Endodermal cell (in vitro differentiated cells): ENCODE results near the gene TJAP1. TPM values are rescaled to one million over a fixed set of nuclear protein-coding genes. Genes with fewer than 3 reads are reported as not detected.

Source experiments
- DNase-seq: peaks from one replicate; pipeline ENCODE4 v3.0.0-alpha.2; 2017
- H3K27ac ChIP-seq: 2 replicates; pipeline ENCODE4 v1.5.1; 2013; ENCODE audit warnings: mild to moderate bottlenecking, low read depth, low read length, moderate library complexity
- H3K27me3 ChIP-seq: 2 replicates; pipeline ENCODE4 v1.6.1; 2013; ENCODE audit warnings: mild to moderate bottlenecking, low read length, moderate library complexity; ENCODE audit not compliant: insufficient read depth, control insufficient read depth, poor library complexity, severe bottlenecking
- H3K36me3 ChIP-seq: 2 replicates; pipeline ENCODE4 v1.7.0; 2013; ENCODE audit warnings: mild to moderate bottlenecking, low read length, moderate library complexity; ENCODE audit not compliant: control insufficient read depth, insufficient read depth
- H3K4me1 ChIP-seq: one replicate; pipeline ENCODE4 v1.7.0; 2013; ENCODE audit warnings: low read length; ENCODE audit not compliant: control insufficient read depth, insufficient read depth
- H3K4me3 ChIP-seq: 2 replicates; pipeline ENCODE4 v1.5.1; 2013; ENCODE audit warnings: mild to moderate bottlenecking, low read length, moderate library complexity
- H3K9ac ChIP-seq: 2 replicates; pipeline ENCODE4 v1.6.1; 2013; ENCODE audit warnings: mild to moderate bottlenecking, low read length, moderate library complexity; ENCODE audit not compliant: poor library complexity, severe bottlenecking; ENCODE audit errors: extremely low read depth
- H3K9me3 ChIP-seq: 2 replicates; pipeline ENCODE4 v1.6.1; 2013; ENCODE audit warnings: mild to moderate bottlenecking, low read length, moderate library complexity; ENCODE audit not compliant: control insufficient read depth
- H3K27ac Mint-ChIP-seq: 2 replicates; pipeline ENCODE4 v1.8.0; 2020; ENCODE audit warnings: mixed read lengths
- H3K27me3 Mint-ChIP-seq: 2 replicates; pipeline ENCODE4 v1.8.0; 2021; ENCODE audit warnings: mild to moderate bottlenecking, mixed read lengths; ENCODE audit not compliant: insufficient read depth
- H3K36me3 Mint-ChIP-seq: 2 replicates; pipeline ENCODE4 v1.8.0; 2020; ENCODE audit warnings: low read depth, mixed read lengths
- H3K4me1 Mint-ChIP-seq: 2 replicates; pipeline ENCODE4 v1.8.0; 2020; ENCODE audit warnings: mixed read lengths
- H3K4me3 Mint-ChIP-seq: 2 replicates; pipeline ENCODE4 v1.8.0; 2020; ENCODE audit warnings: mild to moderate bottlenecking, moderate library complexity, mixed read lengths
- H3K9me3 Mint-ChIP-seq: 2 replicates; pipeline ENCODE4 v1.8.0; 2020; ENCODE audit warnings: mild to moderate bottlenecking, mixed read lengths
- CTCF ChIP-seq: fragments of 200-600 bp; sonication (generic); conservative IDR thresholded peaks from 2 replicates; pipeline ENCODE4 v1.5.0; 2021; ENCODE audit warnings: antibody characterized with exemption, mild to moderate bottlenecking
- WGBS, 2 experiments: methylation state at CpG; one replicate each; pipeline versions ENCODE4 v1.1.5 to v1.1.7; 2013; ENCODE audit warnings: missing lambda C conversion rate in 2 of 2, mixed read lengths in 1 of 2; ENCODE audit not compliant: insufficient coverage in 1 of 2, insufficient read length in 1 of 2; 5-methylcytosine and 5-hydroxymethylcytosine counted together
- total RNA-seq, 2 donors: library from RNA; stranded (reverse); fragmentation: NEBNext Ultra II Directional in 1 of 2; extraction: Animal tissue kit (Norgen Biotek cat#: 25700) in 1 of 2; gene quantifications; 2 replicates in 1 of 2; 3 replicates in 1 of 2; pipeline ENCODE4 v1.2.1, GENCODE V29; 2021

TJAP1 gene
- total RNA-seq, 2 donors from 2014 or later: 44.3 to 50.2 TPM

- no peaks in the 10 kb centered on the region for H3K9me3 Mint-ChIP-seq
- H3K36me3 Mint-ChIP-seq: peaks cover 6% of the 10 kb centered on the region
- no peaks in the 10 kb centered on the region for H3K4me1 ChIP-seq
- 95 to 100% methylated on average over 1 to 10 of the region's 10 CpGs for WGBS, 2 experiments
- peaks cover 17% of the 10 kb centered on the region for H3K4me1 Mint-ChIP-seq
- no peaks in the 10 kb centered on the region for H3K9me3 ChIP-seq
- H3K4me3 Mint-ChIP-seq: no peak overlapping the region
- no peak for TF ChIP-seq CTCF
- no peaks in the 10 kb centered on the region for H3K27me3 ChIP-seq
- H3K9ac ChIP-seq: no peak overlapping the region
- H3K27me3 Mint-ChIP-seq: no peaks in the 10 kb centered on the region
- no peaks in the 10 kb centered on the region for H3K36me3 ChIP-seq
- H3K27ac ChIP-seq: no peak overlapping the region
- no peak overlapping the region for H3K27ac Mint-ChIP-seq
- DNase-seq: no peak
- H3K4me3 ChIP-seq: no peak overlapping the region
Observed at GRCh38 chr6:43491750-43492661, 14.6 kb downstream of the TJAP1 start.

GRCh38 chr6:43492673-43493072, 15.3 kb downstream of the TJAP1 start:
- H3K27me3 Mint-ChIP-seq: no peaks in the 10 kb centered on the region
- H3K27ac ChIP-seq: no peak overlapping the region
- peaks cover 4% of the 10 kb centered on the region for H3K36me3 ChIP-seq
- no peaks in the 10 kb centered on the region for H3K9me3 ChIP-seq
- 82 to 90% methylated on average over 2 to 3 of the region's 3 CpGs for WGBS, 2 experiments
- no peak for DNase-seq
- no peak overlapping the region for H3K4me3 ChIP-seq
- no peak for TF ChIP-seq CTCF
- H3K4me3 Mint-ChIP-seq: no peak overlapping the region
- H3K9ac ChIP-seq: no peak overlapping the region
- no peaks in the 10 kb centered on the region for H3K27me3 ChIP-seq
- no peaks in the 10 kb centered on the region for H3K4me1 ChIP-seq
- peaks cover 6% of the 10 kb centered on the region for H3K36me3 Mint-ChIP-seq
- peaks cover 17% of the 10 kb centered on the region for H3K4me1 Mint-ChIP-seq
- no peak overlapping the region for H3K27ac Mint-ChIP-seq
- no peaks in the 10 kb centered on the region for H3K9me3 Mint-ChIP-seq

GRCh38 chr6:43493230-43493629, 15.9 kb downstream of the TJAP1 start:
- no peak overlapping the region for H3K27ac Mint-ChIP-seq
- no peak overlapping the region for H3K27ac ChIP-seq
- no peak overlapping the region for H3K4me3 ChIP-seq
- H3K27me3 ChIP-seq: no peaks in the 10 kb centered on the region
- no peak for TF ChIP-seq CTCF
- no peaks in the 10 kb centered on the region for H3K27me3 Mint-ChIP-seq
- H3K9me3 Mint-ChIP-seq: no peaks in the 10 kb centered on the region
- peaks cover 10% of the 10 kb centered on the region for H3K36me3 ChIP-seq
- no peaks in the 10 kb centered on the region for H3K9me3 ChIP-seq
- 80 to 84% methylated on average over 2 of the region's 2 CpGs for WGBS, 2 experiments
- no peak overlapping the region for H3K4me3 Mint-ChIP-seq
- no peaks in the 10 kb centered on the region for H3K4me1 ChIP-seq
- no peak overlapping the region for H3K9ac ChIP-seq
- no peak for DNase-seq
- peaks cover 17% of the 10 kb centered on the region for H3K4me1 Mint-ChIP-seq
- peaks cover 6% of the 10 kb centered on the region for H3K36me3 Mint-ChIP-seq
